GM11168 (cell line): ENCODE data around the gene SIX5.
"Not testable (repeated sequence)": the region's sequence is repeated elsewhere in the genome, so short reads cannot be mapped to it uniquely, and the experiment has no call there.

Source experiments
- in situ Hi-C: fragments of 300-500 bp; cut with MboI; formaldehyde crosslinking; loops from one replicate; pipeline ENCODE4 v1.12.0; 2022; ENCODE audit warnings: low sequenced_read_pairs; ENCODE audit not compliant: unreplicated experiment

Gene SIX5

GRCh38 chr19:45762870-45763631 is 6.0 kb downstream of the SIX5 start:
- in situ Hi-C loops = no loop called here

GRCh38 chr19:45761714-45762113 is 7.3 kb downstream of the SIX5 start:
- in situ Hi-C loops = no loop called here

DNA sequence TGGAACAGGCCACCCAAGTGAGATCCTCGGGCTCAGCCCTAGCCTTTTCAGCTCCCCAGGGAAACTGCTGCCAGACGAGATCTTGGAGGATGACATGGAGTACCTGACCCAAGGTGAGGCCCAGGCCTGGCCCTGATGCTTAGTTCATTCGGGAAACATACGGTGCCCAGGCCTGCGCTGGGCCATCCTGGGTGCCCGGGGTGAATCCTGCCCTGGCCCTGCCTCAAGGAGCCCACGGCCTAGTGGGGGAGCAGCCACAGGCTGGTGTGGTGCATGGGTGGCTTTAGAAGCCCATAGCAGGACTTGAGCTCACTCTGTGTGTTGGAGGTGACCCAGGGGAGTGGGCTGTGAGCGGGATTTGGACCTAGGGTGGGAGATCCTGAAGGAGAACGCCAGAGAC is 10.1 kb downstream of the SIX5 start:
- in situ Hi-C loops = no loop called here

DNA sequence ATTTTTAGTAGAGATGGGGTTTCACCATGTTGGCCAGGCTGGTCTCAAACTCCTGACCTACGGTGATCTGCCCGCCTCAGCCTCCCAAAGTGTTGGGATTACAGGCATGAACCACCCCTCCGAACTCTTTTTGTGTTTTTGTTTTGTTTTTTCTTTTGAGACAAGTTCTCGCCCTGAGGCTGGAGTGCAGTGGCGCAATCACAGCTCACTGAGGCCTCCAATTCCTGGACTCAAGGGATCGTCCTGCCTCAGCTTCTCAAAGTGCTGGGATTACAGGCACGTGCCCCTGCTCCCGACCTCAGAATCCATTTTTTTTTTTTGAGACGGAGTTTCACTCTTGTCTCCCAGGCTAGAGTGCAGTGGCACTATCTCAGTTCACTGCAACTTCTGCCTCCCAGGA is 11.4 kb downstream of the SIX5 start:
- in situ Hi-C loops = no loop called here

GRCh38 chr19:45754323-45754722 is 14.7 kb downstream of the SIX5 start:
- in situ Hi-C loops = no loop called here

- in situ Hi-C loops = no loop called here
Measured at GRCh38 chr19:45753548-45753947, 15.5 kb downstream of the SIX5 start.

DNA sequence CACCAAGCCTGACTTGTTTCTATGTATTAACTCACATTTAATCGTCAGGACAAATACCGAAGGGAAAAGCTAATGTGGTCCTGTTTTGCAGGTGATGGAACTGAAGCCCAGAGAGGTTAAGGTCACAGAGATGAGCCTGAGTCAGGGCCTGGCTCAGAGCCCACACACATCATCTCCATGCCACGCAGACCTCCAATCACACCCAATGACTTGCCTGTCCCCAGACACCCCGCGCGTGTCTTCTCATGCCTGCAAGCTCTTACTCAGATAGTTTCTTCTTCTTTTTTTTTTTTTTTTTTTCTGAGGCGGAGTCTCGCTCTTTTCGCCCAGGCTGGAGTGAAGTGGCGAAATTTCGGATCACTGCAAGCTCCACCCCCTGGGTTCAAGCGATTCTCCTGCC is 16.4 kb downstream of the SIX5 start:
- in situ Hi-C loops = no loop called here

DNA sequence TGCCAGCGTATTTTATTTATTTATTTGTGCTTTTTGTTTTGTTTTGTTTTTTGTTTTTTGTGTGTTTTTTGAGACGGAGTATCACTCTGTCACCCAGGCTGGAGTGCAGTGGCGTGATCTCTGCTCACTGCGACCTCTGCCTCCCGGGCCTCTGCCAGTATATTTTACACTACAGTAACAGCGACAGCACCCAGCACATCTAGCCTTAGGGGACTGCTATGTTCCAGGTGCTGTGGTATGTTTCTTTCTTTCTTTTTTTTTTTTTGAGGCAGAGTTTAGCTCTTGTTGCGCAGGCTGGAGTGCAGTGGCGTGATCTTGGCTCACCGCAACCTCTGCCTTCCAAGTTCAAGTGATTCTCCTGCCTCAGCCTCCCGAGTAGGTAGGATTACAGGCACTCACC is 17.6 kb downstream of the SIX5 start:
- in situ Hi-C loops = not testable (repeated sequence)

- in situ Hi-C loops = no loop called here
Measured at GRCh38 chr19:45747513-45747912, 21.5 kb downstream of the SIX5 start.

GRCh38 chr19:45746866-45747265 is 22.2 kb downstream of the SIX5 start:
- in situ Hi-C loops = no loop called here

- in situ Hi-C loops = no loop called here
Measured at GRCh38 chr19:45745606-45746005, 23.4 kb downstream of the SIX5 start.

DNA sequence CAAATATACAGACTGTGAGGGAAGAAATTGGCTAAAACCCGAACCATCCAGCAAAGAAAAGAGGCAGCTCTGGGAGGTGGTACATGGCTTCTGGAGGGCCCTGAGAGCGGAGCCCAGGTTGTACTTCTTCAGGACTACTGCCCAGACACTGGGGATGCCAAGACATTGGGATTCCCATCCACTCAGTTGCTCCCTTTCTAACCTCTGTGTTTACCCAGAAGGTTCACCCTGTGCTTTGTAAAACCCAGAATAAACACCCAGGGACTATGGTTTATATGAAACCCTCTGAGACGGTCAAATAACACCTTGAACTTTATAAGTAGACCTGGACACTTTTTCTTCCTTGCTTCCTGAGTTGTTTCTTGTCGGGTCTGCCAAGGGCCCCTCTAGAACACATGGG is 26.1 kb downstream of the SIX5 start:
- in situ Hi-C loops = no loop called here

- in situ Hi-C loops = no loop called here
Measured at GRCh38 chr19:45739498-45740439, 29.3 kb downstream of the SIX5 start.

DNA sequence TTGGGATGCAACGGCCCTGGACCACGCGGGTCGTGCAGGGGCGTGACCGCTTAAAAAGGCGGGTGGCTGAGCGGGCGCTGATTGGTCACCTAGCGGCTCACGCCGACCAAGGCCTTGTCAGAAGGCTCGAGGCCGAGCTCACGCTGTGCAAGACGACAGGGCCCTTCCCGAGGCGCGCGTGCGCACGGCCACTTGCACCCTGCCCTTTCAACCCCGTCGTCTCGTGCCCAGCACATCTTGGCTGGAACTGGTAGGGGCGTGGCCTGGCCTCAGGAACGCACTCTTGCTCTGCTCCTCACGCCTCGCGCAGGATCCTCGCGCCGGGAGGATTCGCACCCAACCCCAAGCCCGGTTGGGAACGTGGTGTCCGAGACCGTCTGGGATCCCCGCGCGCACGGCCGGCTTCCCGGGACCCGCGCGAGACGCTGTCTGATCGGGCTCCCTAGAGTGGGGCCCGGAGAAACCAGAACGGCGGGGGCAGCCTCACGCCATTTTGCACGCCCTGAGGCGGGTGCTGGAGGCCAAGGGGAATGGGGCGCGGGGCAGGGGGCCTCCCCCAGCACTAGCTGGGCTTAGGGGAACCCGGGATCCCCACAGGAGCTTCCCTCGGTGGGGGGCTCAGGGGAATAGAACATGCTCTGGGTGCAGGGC is 35.8 kb downstream of the SIX5 start, which contains the start of gene MEIOSIN:
TSS of gene MEIOSIN (plus strand) at position 280 of the 651 bp plus-strand sequence. CDS start 1,938 bp downstream, outside the sequence.
- in situ Hi-C loops = no loop called here

GRCh38 chr19:45730368-45731288 is 38.4 kb downstream of the SIX5 start, which contains the start of gene FBXO46:
Gene FBXO46, minus strand, starts transcription at chr19:45730896. Its CDS starts 17,401 bp downstream, at chr19:45713495.
- in situ Hi-C loops = no loop called here

GRCh38 chr19:45729800-45730290 is 39.2 kb downstream of the SIX5 start:
- in situ Hi-C loops = no loop called here

DNA sequence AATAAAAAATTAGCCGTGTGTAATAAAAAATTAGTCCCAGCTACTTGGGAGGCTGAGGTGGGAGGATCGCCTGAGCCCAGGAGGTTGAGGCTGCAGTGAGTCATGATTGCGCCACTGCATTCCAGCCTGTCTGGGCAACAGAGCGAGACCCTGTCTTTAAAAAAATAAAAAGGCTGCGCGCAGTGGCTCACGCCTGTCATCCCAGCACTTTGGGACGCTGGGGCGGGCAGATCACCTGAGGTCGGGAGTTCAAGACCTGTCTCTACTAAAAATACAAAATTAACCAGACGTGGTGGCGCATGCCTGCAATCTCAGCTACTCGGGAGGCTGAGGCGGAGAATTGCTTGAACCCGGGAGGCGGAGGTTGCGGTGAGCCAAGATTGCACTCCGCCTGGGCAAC is 40.4 kb downstream of the SIX5 start:
- in situ Hi-C loops = not testable (repeated sequence)

DNA sequence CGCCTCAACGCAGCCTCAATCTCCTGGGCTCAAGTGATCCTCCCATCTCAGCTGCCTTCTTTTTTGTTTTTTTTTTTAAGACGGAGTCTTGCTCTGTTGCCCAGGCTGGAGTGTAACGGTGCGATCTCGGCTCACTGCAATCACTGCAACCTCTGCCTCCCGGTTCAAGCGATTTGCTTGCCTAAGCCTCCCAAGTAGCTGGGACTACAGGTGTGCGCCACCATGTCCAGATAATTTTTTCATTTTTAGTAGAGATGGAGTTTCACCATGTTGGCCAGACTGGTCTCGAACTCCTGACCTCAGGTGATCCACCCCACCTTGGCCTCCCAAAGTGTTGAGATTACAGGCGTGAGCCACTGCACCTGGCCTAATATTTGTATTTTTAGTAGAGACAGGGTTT is 49.0 kb downstream of the SIX5 start:
- in situ Hi-C loops = not testable (repeated sequence)

GRCh38 chr19:45717983-45718650 is 50.9 kb downstream of the SIX5 start:
- in situ Hi-C loops = no loop called here
